BLaER1 (cell line): Measurements from ENCODE around the gene GET4.
A peak's percentile ranks its signal among the peaks of the same experiment; 100 is the strongest.

Experiments used
- H3K27ac ChIP-seq: shearing (Covaris generic); formaldehyde crosslinking; 2 replicates; pipeline ENCODE4 v1.8.1; 2022
- H3K27me3 ChIP-seq: shearing (Covaris generic); formaldehyde crosslinking; 2 replicates; pipeline ENCODE4 v1.8.1; 2022
- H3K36me3 ChIP-seq: shearing (Covaris generic); formaldehyde crosslinking; 2 replicates; pipeline ENCODE4 v1.8.1; 2022
- H3K4me1 ChIP-seq: shearing (Covaris generic); formaldehyde crosslinking; 2 replicates; pipeline ENCODE4 v1.8.1; 2022
- H3K4me2 ChIP-seq: shearing (Covaris generic); formaldehyde crosslinking; 2 replicates; pipeline ENCODE4 v1.8.1; 2022
- H3K4me3 ChIP-seq: shearing (Covaris generic); formaldehyde crosslinking; 2 replicates; pipeline ENCODE4 v1.8.1; 2022
- H3K9ac ChIP-seq: shearing (Covaris generic); formaldehyde crosslinking; 2 replicates; pipeline ENCODE4 v1.8.1; 2022
- H3K9me3 ChIP-seq: shearing (Covaris generic); formaldehyde crosslinking; 2 replicates; pipeline ENCODE4 v1.8.1; 2022
- H4K20me1 ChIP-seq: shearing (Covaris generic); formaldehyde crosslinking; 2 replicates; pipeline ENCODE4 v1.8.1; 2022
- Cebpa-rat ChIP-seq: shearing (Covaris generic); IDR thresholded peaks from 2 replicates; pipeline ENCODE4 v1.8.1; 2022

The GET4 gene

GRCh38 chr7:910931-911431, 34.6 kb downstream of the GET4 start:
- peaks cover 30% of the 10 kb centered on the region; the same call in 1 of the 2 replicates for H3K36me3 ChIP-seq
- H3K9me3 ChIP-seq, result no peaks in the 10 kb centered on the region
- no peak overlapping the region for H3K4me3 ChIP-seq
- H3K27ac ChIP-seq, result 0 out of 2 replicates have a peak overlapping the region, but pooled peaks have one; percentile 19
- TF ChIP-seq Cebpa-rat, result no peak
- H3K4me1 ChIP-seq, result peaks cover 76% of the 10 kb centered on the region
- peaks cover 28% of the 10 kb centered on the region for H4K20me1 ChIP-seq
- peaks cover 36% of the 10 kb centered on the region for H3K27me3 ChIP-seq
- peak overlapping the region; percentile 94 for H3K4me2 ChIP-seq
- H3K9ac ChIP-seq, result no peak overlapping the region

- no peak overlapping the region for H3K4me3 ChIP-seq
- H3K9me3 ChIP-seq, result no peaks in the 10 kb centered on the region
- peaks cover 26% of the 10 kb centered on the region for H4K20me1 ChIP-seq
- H3K36me3 ChIP-seq, result peaks cover 29% of the 10 kb centered on the region; the same call in 1 of the 2 replicates
- no peak overlapping the region for H3K9ac ChIP-seq
- H3K27ac ChIP-seq, result no peak overlapping the region
- peaks cover 82% of the 10 kb centered on the region for H3K4me1 ChIP-seq
- H3K4me2 ChIP-seq, result no peak overlapping the region
- H3K27me3 ChIP-seq, result peaks cover 27% of the 10 kb centered on the region
- TF ChIP-seq Cebpa-rat, result no peak
Measured at GRCh38 chr7:911791-912480, 35.6 kb downstream of the GET4 start.

- Histone ChIP-seq H3K36me3 (peaks cover 29% of the 10 kb centered on the region), H3K4me3 (no peak overlapping the region), H3K27me3 (peaks cover 21% of the 10 kb centered on the region), H3K4me2 (no peak overlapping the region), H3K9me3 (no peaks in the 10 kb centered on the region), H3K4me1 (peaks cover 78% of the 10 kb centered on the region), H4K20me1 (peaks cover 7% of the 10 kb centered on the region), H3K9ac (no peak overlapping the region), H3K27ac (no peak overlapping the region)
- no peak for TF ChIP-seq Cebpa-rat
Measured at GRCh38 chr7:913736-914520, 37.6 kb downstream of the GET4 start.

- no peak overlapping the region for H3K4me3 ChIP-seq
- 0 out of 2 replicates have a peak overlapping the region, but pooled peaks have one; percentile 26 for H3K27ac ChIP-seq
- peaks cover 77% of the 10 kb centered on the region for H3K4me1 ChIP-seq
- peak overlapping the region; percentile 29; the same call in 1 of the 2 replicates for H3K4me2 ChIP-seq
- H3K9ac ChIP-seq, result no peak overlapping the region
- peaks cover 3% of the 10 kb centered on the region for H4K20me1 ChIP-seq
- TF ChIP-seq Cebpa-rat, result no peak
- H3K27me3 ChIP-seq, result peaks cover 15% of the 10 kb centered on the region
- H3K36me3 ChIP-seq, result peaks cover 29% of the 10 kb centered on the region
- no peaks in the 10 kb centered on the region for H3K9me3 ChIP-seq
Measured at GRCh38 chr7:914521-915194, 38.3 kb downstream of the GET4 start.

GRCh38 chr7:915291-916218, 39.2 kb downstream of the GET4 start:
- Histone ChIP-seq H4K20me1 (no peaks in the 10 kb centered on the region), H3K36me3 (peaks cover 29% of the 10 kb centered on the region), H3K9me3 (no peaks in the 10 kb centered on the region), H3K4me3 (no peak overlapping the region), H3K9ac (peak overlapping the region; percentile 7; the same call in 1 of the 2 replicates), H3K27me3 (peaks cover 6% of the 10 kb centered on the region; the same call in 1 of the 2 replicates), H3K4me1 (peaks cover 71% of the 10 kb centered on the region), H3K27ac (no peak overlapping the region), H3K4me2 (peak overlapping the region; percentile 29)
- TF ChIP-seq Cebpa-rat, result no peak

- Histone ChIP-seq H3K27ac (no peak overlapping the region), H3K9ac (no peak overlapping the region), H3K36me3 (peaks cover 29% of the 10 kb centered on the region), H3K4me1 (peaks cover 72% of the 10 kb centered on the region), H3K4me3 (no peak overlapping the region), H4K20me1 (no peaks in the 10 kb centered on the region), H3K9me3 (no peaks in the 10 kb centered on the region), H3K4me2 (no peak overlapping the region), H3K27me3 (no peaks in the 10 kb centered on the region)
- TF ChIP-seq Cebpa-rat, result no peak
Measured at GRCh38 chr7:916291-916941, 40.1 kb downstream of the GET4 start.

GRCh38 chr7:917255-918117, 41.1 kb downstream of the GET4 start:
- H3K36me3 ChIP-seq, result peaks cover 29% of the 10 kb centered on the region
- H4K20me1 ChIP-seq, result no peaks in the 10 kb centered on the region
- no peaks in the 10 kb centered on the region for H3K9me3 ChIP-seq
- no peak overlapping the region for H3K4me2 ChIP-seq
- peaks cover 74% of the 10 kb centered on the region for H3K4me1 ChIP-seq
- H3K9ac ChIP-seq, result no peak overlapping the region
- no peaks in the 10 kb centered on the region for H3K27me3 ChIP-seq
- TF ChIP-seq Cebpa-rat, result no peak
- H3K4me3 ChIP-seq, result no peak overlapping the region
- no peak overlapping the region for H3K27ac ChIP-seq

GRCh38 chr7:918118-918425, 41.7 kb downstream of the GET4 start:
- H3K4me3 ChIP-seq, result no peak overlapping the region
- peaks cover 74% of the 10 kb centered on the region for H3K4me1 ChIP-seq
- H3K9ac ChIP-seq, result no peak overlapping the region
- no peak overlapping the region for H3K27ac ChIP-seq
- H3K9me3 ChIP-seq, result no peaks in the 10 kb centered on the region
- no peak overlapping the region for H3K4me2 ChIP-seq
- no peaks in the 10 kb centered on the region for H4K20me1 ChIP-seq
- no peak for TF ChIP-seq Cebpa-rat
- H3K36me3 ChIP-seq, result peaks cover 29% of the 10 kb centered on the region
- no peaks in the 10 kb centered on the region for H3K27me3 ChIP-seq
